IMR-90 (cell line): Measurements from ENCODE around the gene EMX1.

Source experiments
- BHLHE40 ChIP-seq: fragments of 150-350 bp; IDR thresholded peaks from 2 replicates; pipeline ENCODE4 v1.6.1; 2016; ENCODE audit warnings: mild to moderate bottlenecking, low read depth, low read length
- CEBPB ChIP-seq: IDR thresholded peaks from 2 replicates; pipeline ENCODE4 v1.6.1; 2012; ENCODE audit warnings: low read depth, low read length, improper control_type of control experiment
- FOS ChIP-seq: fragments of 150-350 bp; IDR thresholded peaks from 2 replicates; pipeline ENCODE4 v1.6.1; 2016; ENCODE audit warnings: low read depth, low read length
- MAFK ChIP-seq: IDR thresholded peaks from 2 replicates; pipeline ENCODE4 v1.6.1; 2012; ENCODE audit warnings: low read depth, low read length, improper control_type of control experiment
- MAZ ChIP-seq: IDR thresholded peaks from 2 replicates; pipeline ENCODE4 v1.6.1; 2012; ENCODE audit warnings: low read depth, mild to moderate bottlenecking, low read length, improper control_type of control experiment, moderate library complexity, borderline replicate concordance
- MXI1 ChIP-seq: IDR thresholded peaks from 2 replicates; pipeline ENCODE4 v1.6.1; 2012; ENCODE audit warnings: low read depth, mild to moderate bottlenecking, low read length, moderate library complexity, borderline replicate concordance
- POLR2A ChIP-seq: IDR thresholded peaks from 2 replicates; pipeline ENCODE4 v1.6.1; 2012; ENCODE audit warnings: mild to moderate bottlenecking, low read depth, low read length
- RAD21 ChIP-seq: IDR thresholded peaks from 2 replicates; pipeline ENCODE4 v1.6.1; 2012; ENCODE audit warnings: low read length, improper control_type of control experiment
- RCOR1 ChIP-seq: IDR thresholded peaks from 2 replicates; pipeline ENCODE4 v1.6.1; 2012; ENCODE audit warnings: mild to moderate bottlenecking, low read length, improper control_type of control experiment; ENCODE audit not compliant: insufficient replicate concordance
- RFX5 ChIP-seq: IDR thresholded peaks from 2 replicates; pipeline ENCODE4 v1.8.0; 2012; ENCODE audit warnings: low read depth, mild to moderate bottlenecking, low read length, moderate library complexity
- SMC3 ChIP-seq: fragments of 150-350 bp; IDR thresholded peaks from 2 replicates; pipeline ENCODE4 v1.6.1; 2016; ENCODE audit warnings: low read depth, mild to moderate bottlenecking, antibody characterized with exemption, low read length, moderate library complexity
- TF ChIP-seq, protein P1 (sequence below): conservative IDR thresholded peaks from 2 replicates; pipeline ENCODE4 v1.5.1; 2012; ENCODE audit warnings: mild to moderate bottlenecking, low read depth, low read length, improper control_type of control experiment
- TF ChIP-seq, protein P2 (sequence below): fragments of 150-350 bp; IDR thresholded peaks from 2 replicates; pipeline ENCODE4 v1.6.1; 2017; ENCODE audit warnings: mild to moderate bottlenecking, antibody characterized with exemption, low read length, low read depth

DNA sequence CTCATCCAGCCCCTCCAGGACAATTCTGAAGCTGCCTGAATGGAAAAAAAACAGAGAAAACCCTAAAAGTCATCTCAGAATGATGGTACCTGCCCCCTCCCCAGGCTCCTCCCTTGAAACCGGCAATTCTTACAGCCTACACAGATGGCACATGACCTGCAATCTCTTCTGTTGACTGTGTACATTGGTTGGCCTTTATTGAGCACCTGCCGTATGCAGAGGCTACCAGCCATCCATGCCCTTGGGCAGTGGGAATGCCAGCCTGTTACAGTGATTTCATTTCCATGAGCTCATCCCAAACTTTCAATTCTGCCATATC lies 57.1 kb downstream of the EMX1 start:
- TF ChIP-seq BHLHE40 (no peak), POLR2A (no peak), CEBPB (no peak), SMC3 (no peak), RAD21 (no peak), MXI1 (no peak), RFX5 (no peak), MAFK (no peak), RCOR1 (no peak), MAZ (no peak), FOS (no peak)
- TF ChIP-seq, protein P1, sequence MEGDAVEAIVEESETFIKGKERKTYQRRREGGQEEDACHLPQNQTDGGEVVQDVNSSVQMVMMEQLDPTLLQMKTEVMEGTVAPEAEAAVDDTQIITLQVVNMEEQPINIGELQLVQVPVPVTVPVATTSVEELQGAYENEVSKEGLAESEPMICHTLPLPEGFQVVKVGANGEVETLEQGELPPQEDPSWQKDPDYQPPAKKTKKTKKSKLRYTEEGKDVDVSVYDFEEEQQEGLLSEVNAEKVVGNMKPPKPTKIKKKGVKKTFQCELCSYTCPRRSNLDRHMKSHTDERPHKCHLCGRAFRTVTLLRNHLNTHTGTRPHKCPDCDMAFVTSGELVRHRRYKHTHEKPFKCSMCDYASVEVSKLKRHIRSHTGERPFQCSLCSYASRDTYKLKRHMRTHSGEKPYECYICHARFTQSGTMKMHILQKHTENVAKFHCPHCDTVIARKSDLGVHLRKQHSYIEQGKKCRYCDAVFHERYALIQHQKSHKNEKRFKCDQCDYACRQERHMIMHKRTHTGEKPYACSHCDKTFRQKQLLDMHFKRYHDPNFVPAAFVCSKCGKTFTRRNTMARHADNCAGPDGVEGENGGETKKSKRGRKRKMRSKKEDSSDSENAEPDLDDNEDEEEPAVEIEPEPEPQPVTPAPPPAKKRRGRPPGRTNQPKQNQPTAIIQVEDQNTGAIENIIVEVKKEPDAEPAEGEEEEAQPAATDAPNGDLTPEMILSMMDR, result no peak
- TF ChIP-seq, protein P2, sequence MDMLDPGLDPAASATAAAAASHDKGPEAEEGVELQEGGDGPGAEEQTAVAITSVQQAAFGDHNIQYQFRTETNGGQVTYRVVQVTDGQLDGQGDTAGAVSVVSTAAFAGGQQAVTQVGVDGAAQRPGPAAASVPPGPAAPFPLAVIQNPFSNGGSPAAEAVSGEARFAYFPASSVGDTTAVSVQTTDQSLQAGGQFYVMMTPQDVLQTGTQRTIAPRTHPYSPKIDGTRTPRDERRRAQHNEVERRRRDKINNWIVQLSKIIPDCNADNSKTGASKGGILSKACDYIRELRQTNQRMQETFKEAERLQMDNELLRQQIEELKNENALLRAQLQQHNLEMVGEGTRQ, result no peak
